GM21367 (cell line): ENCODE results near the gene CYBC1.

Experiments
- ATAC-seq: cut with Tn5 transposase; IDR thresholded peaks from one replicate; pipeline ENCODE4 v1.9.1; 2021; ENCODE audit not compliant: unreplicated experiment

Gene CYBC1

GRCh38 chr17:82449131-82449882, 1.2 kb downstream of the CYBC1 start:
- peak; percentile 36 for ATAC-seq

- ATAC-seq, result no peak
Observed at GRCh38 chr17:82447876-82448275, 2.7 kb downstream of the CYBC1 start.

- no peak for ATAC-seq
Observed at GRCh38 chr17:82446649-82447048, 3.9 kb downstream of the CYBC1 start.

- no peak for ATAC-seq
Observed at GRCh38 chr17:82446124-82446523, 4.4 kb downstream of the CYBC1 start.

GRCh38 chr17:82445542-82445941, 5.0 kb downstream of the CYBC1 start:
- ATAC-seq, result no peak

GRCh38 chr17:82444941-82445521, 5.5 kb downstream of the CYBC1 start:
- no peak for ATAC-seq

GRCh38 chr17:82444284-82444893, 6.2 kb downstream of the CYBC1 start:
- no peak for ATAC-seq

- no peak for ATAC-seq
Observed at GRCh38 chr17:82443465-82444283, 6.9 kb downstream of the CYBC1 start.

- no peak for ATAC-seq
Observed at GRCh38 chr17:82442643-82443464, 7.7 kb downstream of the CYBC1 start.

- ATAC-seq, result no peak
Observed at GRCh38 chr17:82441691-82442487, 8.7 kb downstream of the CYBC1 start.

GRCh38 chr17:82440991-82441627, 9.4 kb downstream of the CYBC1 start:
- no peak for ATAC-seq

- ATAC-seq, result no peak
Observed at GRCh38 chr17:82440469-82440981, 10.0 kb downstream of the CYBC1 start.

GRCh38 chr17:82439829-82440365, 10.7 kb downstream of the CYBC1 start:
- no peak for ATAC-seq

GRCh38 chr17:82439194-82439828, 11.2 kb downstream of the CYBC1 start:
- ATAC-seq, result no peak

- no peak for ATAC-seq
Observed at GRCh38 chr17:82438401-82439193, 12.0 kb downstream of the CYBC1 start.

GRCh38 chr17:82437325-82437668, 13.3 kb downstream of the CYBC1 start:
- ATAC-seq, result no peak

- no peak for ATAC-seq
Observed at GRCh38 chr17:82436601-82437324, 13.8 kb downstream of the CYBC1 start.
